ENCODE results near the gene DLG1. TPM values are rescaled to one million over a fixed set of nuclear protein-coding genes. Genes with fewer than 3 reads are reported as not detected.

DLG1 gene
- total RNA-seq, 1 experiment from 2014 or later = 104 TPM

- DNase-seq (ENCODE audit: low read depth) = no peak
These were observed 267.8 kb downstream of the DLG1 start for GRCh38 chr3:197030379-197031314.

GRCh38 chr3:197029511-197030167 is 268.8 kb downstream of the DLG1 start, which contains the start of gene MELTF:
TSS of gene MELTF (minus strand) at chr3:197029817. CDS start at chr3:197029702, 115 bp downstream.
- DNase-seq (ENCODE audit: low read depth) = peak; percentile 55

- no peak for DNase-seq (ENCODE audit: low read depth)
These were observed 269.5 kb downstream of the DLG1 start for GRCh38 chr3:197028728-197029510.

- DNase-seq (ENCODE audit: low read depth) = no peak
These were observed 270.3 kb downstream of the DLG1 start for GRCh38 chr3:197027896-197028727.

GRCh38 chr3:197027151-197027895 is 271.1 kb downstream of the DLG1 start:
- DNase-seq (ENCODE audit: low read depth) = peak; percentile 80

GRCh38 chr3:197026481-197026866 is 271.9 kb downstream of the DLG1 start:
- DNase-seq (ENCODE audit: low read depth) = no peak

GRCh38 chr3:197025736-197026480 is 272.5 kb downstream of the DLG1 start:
- no peak for DNase-seq (ENCODE audit: low read depth)

- DNase-seq (ENCODE audit: low read depth) = no peak
These were observed 273.3 kb downstream of the DLG1 start for GRCh38 chr3:197024881-197025735.

GRCh38 chr3:197023998-197024651 is 274.3 kb downstream of the DLG1 start:
- no peak for DNase-seq (ENCODE audit: low read depth)

GRCh38 chr3:197023241-197023997 is 275.0 kb downstream of the DLG1 start:
- no peak for DNase-seq (ENCODE audit: low read depth)

- no peak for DNase-seq (ENCODE audit: low read depth)
These were observed 275.8 kb downstream of the DLG1 start for GRCh38 chr3:197022405-197023231.

- no peak for DNase-seq (ENCODE audit: low read depth)
These were observed 276.5 kb downstream of the DLG1 start for GRCh38 chr3:197021729-197022404.

GRCh38 chr3:197021231-197021630 is 277.2 kb downstream of the DLG1 start:
- DNase-seq (ENCODE audit: low read depth) = no peak

- DNase-seq (ENCODE audit: low read depth) = no peak
These were observed 278.9 kb downstream of the DLG1 start for GRCh38 chr3:197019535-197019934.

- peak; percentile 31 for DNase-seq (ENCODE audit: low read depth)
These were observed 279.4 kb downstream of the DLG1 start for GRCh38 chr3:197019021-197019420.

GRCh38 chr3:197017003-197017402 is 281.4 kb downstream of the DLG1 start:
- no peak for DNase-seq (ENCODE audit: low read depth)

Data from RPMI7951 (cell line).